Pons (tissue), 1 donor: Measurements from ENCODE around the gene BTBD19.
"Not testable (repeated sequence)": the region's sequence is repeated elsewhere in the genome, so short reads cannot be mapped to it uniquely, and the experiment has no call there.

ENCODE experiments used
- DNase-seq: peaks from one replicate; pipeline ENCODE4 v3.0.0-alpha.2; 2016; ENCODE audit warnings: low spot score

The BTBD19 gene

GRCh38 chr1:44808938-44809917 is 905 bp downstream of the BTBD19 start:
- peak; percentile 59 for DNase-seq

GRCh38 chr1:44810101-44810761 is 1.9 kb downstream of the BTBD19 start:
- peak; percentile 47 for DNase-seq

- DNase-seq, result not testable (repeated sequence)
Measured at GRCh38 chr1:44810762-44811105, 2.4 kb downstream of the BTBD19 start.

GRCh38 chr1:44811234-44811633 is 2.9 kb downstream of the BTBD19 start:
- DNase-seq, result no peak

- DNase-seq, result no peak
Measured at GRCh38 chr1:44812822-44813543, 4.7 kb downstream of the BTBD19 start.

GRCh38 chr1:44815926-44816325 is 7.6 kb downstream of the BTBD19 start:
- DNase-seq, result not testable (repeated sequence)

GRCh38 chr1:44817307-44817706 is 9.0 kb downstream of the BTBD19 start:
- no peak for DNase-seq

DNA sequence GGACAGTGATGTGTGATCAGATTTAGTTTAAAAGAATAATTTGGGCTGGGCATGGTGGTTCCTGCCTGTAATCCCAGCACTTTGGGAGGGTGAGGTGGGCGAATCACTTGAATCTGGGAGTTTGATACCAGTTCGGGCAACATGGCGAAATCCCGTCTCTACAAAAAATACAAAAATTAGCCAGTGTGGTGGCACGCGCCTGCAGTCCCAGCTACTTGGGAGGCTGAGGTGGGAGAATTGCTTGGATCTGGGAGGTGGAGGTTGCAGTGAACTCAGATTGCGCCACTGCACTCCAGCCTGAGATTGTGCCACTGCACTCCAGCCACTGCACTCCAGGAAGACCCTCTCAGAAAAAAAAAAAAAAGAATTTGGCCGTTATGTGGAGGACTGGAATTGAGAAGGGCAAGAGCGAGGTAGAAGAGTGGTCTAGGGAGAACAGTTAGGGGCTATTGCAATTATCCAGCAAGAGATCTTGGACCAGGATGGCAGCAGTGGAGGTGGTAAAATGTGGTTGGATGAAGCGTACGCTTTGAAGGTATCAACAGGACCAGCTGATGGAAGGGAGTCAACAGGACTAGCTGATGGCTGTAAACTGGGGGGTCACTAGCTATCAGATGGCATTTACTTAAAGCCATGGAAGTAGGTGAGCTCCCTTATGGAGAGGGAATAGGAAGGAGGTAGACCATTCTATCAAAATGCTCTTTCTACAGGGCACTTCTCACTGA is 9.6 kb downstream of the BTBD19 start:
- DNase-seq, result no peak

DNA sequence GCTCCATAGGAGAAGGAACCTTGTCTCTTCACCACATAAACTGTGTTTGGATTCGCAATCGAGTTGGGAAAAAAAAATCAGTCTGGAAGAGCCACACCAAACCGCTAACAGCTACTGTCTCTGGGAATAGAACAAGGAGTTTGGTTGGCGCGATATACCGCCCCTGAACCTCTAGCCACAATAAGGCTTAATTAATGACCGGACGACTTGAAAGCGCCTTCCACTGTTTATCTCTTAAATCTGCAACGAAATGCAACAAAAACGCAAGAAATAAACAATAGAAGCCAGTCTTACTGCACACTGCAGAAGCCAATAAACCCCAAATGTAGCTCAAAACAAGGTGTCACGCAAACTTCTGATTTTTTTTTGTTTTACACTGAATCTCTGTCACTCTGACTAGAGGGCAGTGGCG is 10.9 kb downstream of the BTBD19 start:
- no peak for DNase-seq

DNA sequence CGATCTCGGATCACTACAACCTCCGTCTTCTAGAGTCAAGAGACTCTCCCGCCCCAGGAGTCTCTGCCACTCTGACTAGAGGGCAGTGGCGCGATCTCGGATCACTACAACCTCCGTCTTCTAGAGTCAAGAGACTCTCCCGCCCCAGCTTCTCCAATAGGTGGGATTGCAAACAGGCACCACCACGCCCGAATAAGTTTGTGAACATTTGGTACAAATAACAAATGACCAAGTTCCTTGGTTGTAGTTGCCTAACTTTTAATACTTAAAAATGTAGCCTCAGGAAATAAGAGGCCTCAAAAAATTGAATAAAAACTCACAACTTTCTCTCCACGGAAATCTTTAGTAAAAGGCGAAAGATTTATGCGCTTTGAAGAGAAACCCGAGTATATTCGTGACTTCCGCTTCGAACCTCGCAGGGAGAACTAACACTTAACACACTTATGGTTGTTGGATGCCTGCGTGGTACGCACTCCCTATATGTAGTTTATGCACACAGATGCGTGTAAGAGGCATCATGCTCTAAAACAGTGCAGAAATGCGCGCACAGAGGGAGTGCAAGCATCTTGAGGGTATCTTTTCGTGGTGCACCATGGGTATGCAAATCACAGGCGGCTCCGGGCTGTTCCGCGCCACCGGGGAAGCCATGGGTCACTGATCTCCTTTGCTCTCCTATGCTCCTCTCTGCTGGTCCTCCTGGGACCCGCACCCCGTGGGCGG is 11.4 kb downstream of the BTBD19 start:
- peak; percentile 89 for DNase-seq

DNA sequence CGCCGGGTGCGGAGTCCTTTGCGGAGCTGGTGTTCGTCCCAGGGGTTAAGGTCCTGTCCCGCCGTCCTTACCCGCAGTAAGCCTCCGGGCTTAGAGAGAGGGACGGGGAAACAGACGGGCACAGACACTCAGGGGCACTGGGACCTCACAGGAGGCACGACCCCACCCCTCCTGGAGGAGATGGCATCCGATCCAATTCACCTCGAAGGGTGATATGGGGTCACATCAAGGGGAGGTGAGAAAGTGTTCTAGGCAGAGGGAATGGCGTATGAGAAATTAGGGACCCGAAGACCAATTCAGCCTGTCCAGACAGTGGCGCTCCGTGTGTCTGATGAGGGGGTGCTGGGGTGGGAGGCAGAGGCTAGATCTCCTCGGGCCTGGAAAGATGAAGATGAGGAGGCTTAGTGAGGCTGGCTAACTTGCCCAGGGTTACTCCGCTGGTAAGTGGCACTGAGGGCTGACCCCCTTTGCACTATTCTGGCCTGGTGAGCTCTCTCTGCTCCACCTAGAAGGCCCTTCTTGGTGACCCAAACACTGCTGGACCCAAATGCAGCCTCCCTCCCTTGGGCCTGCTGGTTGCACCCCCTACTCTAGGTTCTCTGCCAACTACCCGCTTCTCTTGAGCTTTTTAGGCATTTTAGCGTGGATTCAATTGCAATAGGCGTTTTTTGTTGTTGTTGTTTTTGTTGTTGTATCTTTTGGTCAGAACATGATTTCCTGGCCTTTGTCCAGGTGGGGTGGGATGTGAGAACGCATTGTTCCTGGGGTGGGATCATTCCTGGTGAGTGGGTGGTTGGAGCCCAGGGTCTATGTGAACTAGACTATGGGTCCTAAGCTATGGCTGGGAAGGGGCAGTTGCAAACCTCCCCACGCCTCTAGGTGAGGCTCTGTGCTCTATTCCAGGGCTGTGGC is 12.3 kb downstream of the BTBD19 start:
- no peak for DNase-seq

- no peak for DNase-seq
Measured at GRCh38 chr1:44821240-44821715, 13.0 kb downstream of the BTBD19 start.

- no peak for DNase-seq
Measured at GRCh38 chr1:44822131-44822701, 13.9 kb downstream of the BTBD19 start.

GRCh38 chr1:44822981-44823451 is 14.7 kb downstream of the BTBD19 start:
- DNase-seq, result no peak

DNA sequence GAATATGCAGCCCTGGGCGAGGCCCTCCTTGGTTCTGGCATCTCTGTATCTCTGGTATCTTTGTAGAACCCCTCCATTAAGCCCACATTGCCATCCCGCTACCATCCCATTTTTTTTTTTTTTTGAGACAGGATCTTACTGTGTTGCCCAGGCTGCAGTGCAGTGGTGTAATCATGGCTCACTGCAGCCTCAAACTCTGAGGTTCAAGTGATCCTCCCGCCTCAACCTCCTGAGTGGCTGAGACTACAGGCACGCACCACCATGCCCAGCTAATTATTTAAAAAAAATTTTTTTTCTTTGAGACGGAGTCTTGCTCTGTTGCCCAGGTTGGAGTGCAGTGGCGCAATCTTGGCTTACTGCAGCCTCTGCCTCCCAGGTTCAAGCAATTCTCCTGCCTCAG is 16.1 kb downstream of the BTBD19 start:
- DNase-seq, result not testable (repeated sequence)

DNA sequence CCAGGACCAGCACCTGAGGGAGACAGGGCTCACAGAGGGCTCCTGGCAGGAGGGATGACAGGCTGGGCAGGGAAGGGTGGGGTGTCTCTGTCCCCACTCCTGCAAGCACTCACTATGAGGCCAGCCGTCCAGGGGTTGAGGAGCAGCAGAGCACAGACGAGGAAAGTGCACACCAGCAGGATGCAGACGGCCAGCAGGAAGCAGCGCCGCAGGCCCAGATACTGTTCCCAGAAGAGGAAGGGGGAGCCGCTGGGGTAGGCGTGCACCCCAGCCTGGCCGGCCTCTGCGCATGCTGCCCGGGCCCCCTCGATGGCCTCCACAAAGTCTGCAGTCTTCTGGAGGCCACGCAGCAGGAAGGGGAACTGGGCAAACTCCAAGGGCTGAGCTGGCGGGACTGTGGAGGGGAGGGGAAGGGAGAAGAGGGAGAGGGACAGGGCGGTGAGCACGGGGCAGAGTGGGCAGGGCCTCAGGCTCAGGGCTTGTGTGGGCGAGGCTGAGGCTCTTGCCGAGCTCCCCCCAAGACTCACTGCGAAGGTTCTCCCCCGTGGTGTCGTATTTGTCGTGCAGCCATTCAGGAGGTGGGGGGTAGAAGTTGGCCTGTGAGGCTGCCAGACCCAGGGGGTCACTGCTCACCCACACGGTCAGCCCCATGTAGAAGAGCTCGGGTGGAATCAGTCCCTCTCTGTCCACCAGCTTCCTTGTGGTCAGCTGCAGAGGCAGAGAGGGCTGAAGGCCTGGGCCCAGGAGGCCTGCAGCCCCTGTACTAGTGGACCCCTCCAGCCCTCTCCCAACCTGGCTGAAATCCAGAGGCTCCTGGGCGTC is 18.3 kb downstream of the BTBD19 start:
- DNase-seq, result peak; percentile 65

- DNase-seq, result no peak
Measured at GRCh38 chr1:44827197-44828002, 19.1 kb downstream of the BTBD19 start.
